Measurements from ENCODE around the gene P2RY14.

DNA sequence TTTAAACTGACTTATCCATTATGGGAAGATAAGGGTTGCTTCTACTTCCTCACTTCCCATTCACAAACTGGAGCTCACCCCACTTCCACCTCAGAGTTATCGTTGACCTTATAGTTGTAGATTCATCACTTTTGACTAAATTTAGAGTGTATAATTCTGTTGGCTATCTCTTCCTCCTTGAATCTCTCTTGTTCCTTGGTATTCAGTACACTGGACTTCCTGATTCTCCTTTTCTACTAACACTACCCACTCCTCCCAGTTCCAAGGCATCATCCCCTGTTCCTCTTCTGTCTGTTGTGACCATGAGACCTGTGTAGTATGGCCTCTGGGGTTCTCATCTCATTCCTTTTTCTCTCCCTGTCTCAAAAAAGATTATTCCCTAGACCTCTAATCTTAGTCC is 44.2 kb upstream of the P2RY14 start:
- TF ChIP-seq CTCF (IDR thresholded peaks at IDR 0.05; ENCODE audit: insufficient read depth, low read depth, low read length), result no peak
- TF ChIP-seq EZH2 (IDR thresholded peaks at IDR 0.05; ENCODE audit: insufficient read depth, low read length), result no peak

All from astrocyte (in vitro differentiated cells and primary cell).